GM12874 (cell line): Measurements from ENCODE around the gene C1orf167.

ENCODE experiments used
- TF ChIP-seq, protein P1 (sequence below): IDR thresholded peaks from 2 replicates; pipeline ENCODE4 v1.5.1; 2011; ENCODE audit warnings: low read depth, mild to moderate bottlenecking, control low read depth, low read length, moderate library complexity; ENCODE audit not compliant: insufficient read depth

Gene C1orf167

DNA sequence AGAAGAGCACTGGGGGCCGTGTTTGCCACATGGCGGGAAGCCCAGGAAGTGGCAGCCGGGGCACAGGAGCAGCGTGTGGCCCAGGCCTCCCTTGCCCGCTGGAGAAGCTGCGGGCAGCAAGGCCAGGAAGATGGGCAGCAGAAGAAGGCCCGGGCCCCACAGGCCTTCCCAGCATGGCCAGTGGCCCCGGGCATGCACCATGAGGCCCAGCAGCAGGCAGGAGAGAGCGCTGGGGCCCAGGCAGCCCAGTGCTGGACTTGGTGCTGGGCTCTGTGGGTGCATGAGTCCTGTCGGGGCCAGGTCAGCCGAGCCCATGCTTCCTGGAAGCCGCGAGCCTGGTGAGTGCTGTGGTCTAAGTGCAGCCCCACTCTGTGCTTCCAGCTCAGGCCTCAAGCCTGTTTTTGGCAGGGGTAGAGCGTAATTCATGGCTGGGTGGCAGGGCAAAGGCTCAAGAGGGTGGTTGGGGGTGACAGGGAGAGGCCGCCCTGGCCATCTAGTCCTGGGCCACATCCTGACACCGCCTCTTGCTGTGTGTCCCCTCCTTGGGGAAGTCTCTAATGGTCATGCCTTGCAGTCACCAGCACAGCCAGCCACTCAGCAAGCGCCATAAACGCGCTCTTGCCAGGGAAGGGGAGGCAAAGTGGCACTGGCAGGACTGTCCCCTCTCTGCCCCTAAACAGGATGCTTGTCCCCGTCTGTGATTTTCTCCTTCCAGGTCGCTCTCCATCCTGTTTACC lies 22.4 kb downstream of the C1orf167 start:
- TF ChIP-seq, protein P1, sequence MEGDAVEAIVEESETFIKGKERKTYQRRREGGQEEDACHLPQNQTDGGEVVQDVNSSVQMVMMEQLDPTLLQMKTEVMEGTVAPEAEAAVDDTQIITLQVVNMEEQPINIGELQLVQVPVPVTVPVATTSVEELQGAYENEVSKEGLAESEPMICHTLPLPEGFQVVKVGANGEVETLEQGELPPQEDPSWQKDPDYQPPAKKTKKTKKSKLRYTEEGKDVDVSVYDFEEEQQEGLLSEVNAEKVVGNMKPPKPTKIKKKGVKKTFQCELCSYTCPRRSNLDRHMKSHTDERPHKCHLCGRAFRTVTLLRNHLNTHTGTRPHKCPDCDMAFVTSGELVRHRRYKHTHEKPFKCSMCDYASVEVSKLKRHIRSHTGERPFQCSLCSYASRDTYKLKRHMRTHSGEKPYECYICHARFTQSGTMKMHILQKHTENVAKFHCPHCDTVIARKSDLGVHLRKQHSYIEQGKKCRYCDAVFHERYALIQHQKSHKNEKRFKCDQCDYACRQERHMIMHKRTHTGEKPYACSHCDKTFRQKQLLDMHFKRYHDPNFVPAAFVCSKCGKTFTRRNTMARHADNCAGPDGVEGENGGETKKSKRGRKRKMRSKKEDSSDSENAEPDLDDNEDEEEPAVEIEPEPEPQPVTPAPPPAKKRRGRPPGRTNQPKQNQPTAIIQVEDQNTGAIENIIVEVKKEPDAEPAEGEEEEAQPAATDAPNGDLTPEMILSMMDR: no peak

DNA sequence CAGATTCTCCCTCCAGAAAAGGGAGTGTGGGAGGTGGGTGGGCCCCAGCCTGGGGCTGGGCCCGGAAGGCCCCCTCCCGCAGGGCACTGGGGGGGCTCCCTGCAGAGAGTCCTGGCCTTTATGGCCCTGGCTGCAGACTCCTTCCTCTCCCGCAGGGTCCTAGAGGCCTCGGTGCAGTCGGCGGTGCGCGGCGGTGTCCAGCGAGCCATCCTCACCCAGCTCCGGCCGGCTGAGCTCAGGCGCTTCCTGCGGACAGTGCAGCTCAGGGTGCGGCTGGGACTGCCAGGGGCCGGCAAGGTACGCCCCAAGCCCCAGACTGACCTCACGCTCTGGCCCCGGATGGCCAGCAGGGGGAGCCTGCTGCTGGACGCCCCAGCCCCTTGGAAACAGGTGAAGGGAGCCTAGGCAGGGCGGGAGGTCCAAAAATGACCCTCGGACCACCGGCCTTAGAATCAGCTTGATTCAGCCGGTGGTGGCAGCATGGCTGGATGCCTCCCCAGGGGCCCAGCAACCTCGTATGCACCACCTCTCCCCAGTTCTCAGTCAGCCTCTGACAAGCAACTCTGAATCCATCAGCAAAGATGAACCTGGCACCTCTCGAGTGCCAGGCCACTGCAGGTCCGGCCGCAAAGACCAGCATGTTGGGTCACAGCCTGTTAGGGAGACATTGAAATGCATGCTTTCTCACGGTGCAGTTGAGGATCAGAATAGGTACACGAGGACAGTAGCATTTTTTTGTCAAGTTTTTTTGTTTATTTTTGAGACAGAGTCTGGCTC lies 23.2 kb downstream of the C1orf167 start:
- TF ChIP-seq, protein P1: peak; percentile 94

DNA sequence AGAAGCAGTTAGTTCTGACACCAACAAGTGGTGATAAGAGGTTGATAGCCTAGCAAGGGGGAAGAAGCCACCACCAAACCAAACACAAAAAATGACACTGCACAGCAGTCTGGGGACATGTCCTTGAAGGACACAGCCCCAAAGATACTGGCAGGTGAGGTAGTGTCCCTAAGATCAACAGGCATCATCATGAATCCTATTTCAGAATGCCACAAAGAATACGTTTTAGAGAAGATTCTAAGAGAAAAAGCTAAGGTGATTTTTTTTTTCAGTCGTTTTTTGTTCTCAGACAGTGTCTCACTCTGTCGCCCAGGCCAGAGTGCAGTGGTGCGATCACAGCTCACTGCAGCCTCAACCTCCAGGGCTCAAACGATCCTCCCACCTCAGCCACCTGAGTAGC lies 24.2 kb downstream of the C1orf167 start:
- TF ChIP-seq, protein P1: no peak

DNA sequence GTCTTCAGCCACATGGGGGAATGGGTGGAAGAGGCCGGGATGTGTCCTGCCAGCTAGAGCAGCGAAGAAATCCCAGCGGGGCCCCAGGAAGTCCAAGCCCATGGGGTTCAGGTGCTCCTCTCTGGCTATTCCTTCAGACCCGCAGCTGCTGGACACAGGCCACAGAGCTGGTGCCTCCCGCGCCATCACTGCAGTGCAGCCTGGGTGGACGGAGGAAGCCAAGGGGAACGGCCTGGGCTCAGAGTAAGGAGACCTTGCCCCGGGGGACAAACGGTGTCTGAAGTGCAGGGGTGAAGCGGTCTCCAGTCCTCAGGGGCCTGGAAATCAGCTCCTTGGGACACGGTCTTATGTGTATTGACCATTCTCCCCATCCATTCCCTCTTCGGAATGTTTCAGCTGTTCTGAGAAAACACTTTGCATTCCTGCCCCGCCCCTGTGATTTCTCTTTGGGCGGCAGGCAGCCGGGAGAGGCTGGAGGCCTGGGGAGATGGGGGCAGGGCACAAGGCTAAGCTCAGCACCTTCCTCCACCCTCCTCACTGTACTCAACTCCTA lies 25.3 kb downstream of the C1orf167 start:
- TF ChIP-seq, protein P1: no peak

DNA sequence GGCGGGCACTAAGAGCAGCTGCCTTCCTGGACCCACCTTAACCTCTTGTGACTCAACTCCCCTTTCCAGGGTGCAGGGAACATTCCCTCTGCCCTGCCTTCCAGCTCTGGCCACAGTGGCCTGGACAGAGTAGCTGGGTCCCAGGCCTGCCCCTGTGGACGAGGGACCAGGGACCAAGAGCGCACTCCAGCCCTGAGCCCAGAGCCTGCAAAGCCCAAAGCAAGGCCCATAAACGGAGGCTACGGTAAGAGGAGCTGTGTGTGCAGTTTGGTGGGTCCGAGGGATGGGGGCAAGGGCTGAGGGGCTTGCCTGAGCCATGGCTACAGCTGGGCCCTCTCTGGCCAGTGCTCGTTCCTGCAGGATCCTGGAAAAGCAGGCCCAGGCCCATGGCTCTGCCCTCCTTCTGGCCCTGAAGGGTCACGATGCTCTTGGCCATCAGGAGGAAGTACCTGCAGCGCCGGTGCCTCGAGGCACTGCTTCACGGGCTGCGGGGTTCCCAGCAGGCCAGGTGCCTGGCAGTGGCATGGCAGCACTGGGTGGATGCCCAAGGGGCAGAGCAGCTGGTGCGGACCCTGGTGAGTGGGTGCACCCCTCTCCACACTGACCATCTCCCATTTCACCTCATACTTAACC lies 25.9 kb downstream of the C1orf167 start:
- TF ChIP-seq, protein P1: no peak

DNA sequence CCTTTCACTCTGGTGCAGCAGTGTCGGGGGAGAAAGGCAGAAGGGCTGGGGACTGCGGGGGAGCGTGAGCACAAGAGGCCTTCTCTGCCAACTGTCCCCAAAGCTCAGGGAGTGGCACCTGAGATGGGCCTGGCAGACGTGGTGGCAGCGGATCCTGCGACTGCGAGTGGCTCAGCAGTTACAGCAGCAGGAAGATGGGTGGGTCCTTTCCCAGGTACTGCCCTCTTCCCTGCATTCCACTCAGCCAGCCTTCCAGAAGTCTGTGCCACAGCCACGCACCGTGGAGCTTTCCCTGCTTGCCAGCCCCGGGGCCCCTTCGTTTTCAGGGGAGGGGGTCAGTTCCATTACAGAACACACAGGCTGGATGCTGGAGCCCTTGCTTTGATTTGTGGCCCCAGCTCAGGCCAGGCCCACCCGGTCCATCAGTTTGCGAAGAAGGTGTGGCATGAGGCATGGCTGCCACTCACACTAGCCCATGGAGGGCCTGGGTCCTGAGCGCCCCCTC lies 26.6 kb downstream of the C1orf167 start:
- TF ChIP-seq, protein P1: no peak
